AG10803 (cell line): Measurements from ENCODE around the gene LCNL1.

Experiments
- DNase-seq: peaks from one replicate; pipeline ENCODE4 v3.0.0; 2010; ENCODE audit warnings: low read depth
- H3K4me3 ChIP-seq: 2 replicates; pipeline ENCODE4 v1.5.1; 2011; ENCODE audit warnings: mild to moderate bottlenecking, low read length, control low read depth
- CTCF ChIP-seq: conservative IDR thresholded peaks from 2 replicates; pipeline ENCODE4 v1.5.1; 2011; ENCODE audit warnings: mild to moderate bottlenecking, low read length, control low read depth, inconsistent platforms

LCNL1 gene

GRCh38 chr9:136962163-136962562 lies 20.6 kb upstream of the LCNL1 start:
- no peak for TF ChIP-seq CTCF
- no peak for DNase-seq
- no peak overlapping the region for H3K4me3 ChIP-seq

DNA sequence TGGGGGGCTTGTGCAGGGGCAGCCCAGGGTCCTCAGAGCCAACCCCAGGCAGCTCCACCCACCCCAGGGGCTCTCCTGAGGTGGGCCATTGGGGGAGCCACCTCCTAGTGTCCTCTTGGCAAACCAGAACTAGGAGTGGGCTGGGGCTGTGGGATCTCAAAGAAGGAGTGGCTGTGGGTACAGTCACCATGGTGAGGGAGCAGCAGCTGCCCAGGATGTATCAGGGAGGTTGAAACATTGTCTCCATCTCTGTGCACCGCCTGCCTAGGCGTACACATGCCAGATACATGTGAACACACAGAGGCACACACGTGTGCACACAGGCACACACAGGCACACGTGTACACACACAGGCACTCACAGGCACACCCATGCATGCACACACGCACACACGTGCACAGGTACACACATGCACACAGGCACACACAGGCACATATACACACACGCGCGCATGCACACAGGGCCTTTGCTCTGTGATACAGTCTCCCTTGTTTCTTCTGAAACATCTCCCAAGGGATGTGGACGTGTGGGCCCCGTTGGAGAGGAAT lies 20.0 kb upstream of the LCNL1 start:
- no peak for TF ChIP-seq CTCF
- DNase-seq = no peak
- H3K4me3 ChIP-seq = no peak overlapping the region

GRCh38 chr9:136963341-136963740 lies 19.5 kb upstream of the LCNL1 start:
- H3K4me3 ChIP-seq = no peak overlapping the region
- TF ChIP-seq CTCF = no peak
- no peak for DNase-seq

DNA sequence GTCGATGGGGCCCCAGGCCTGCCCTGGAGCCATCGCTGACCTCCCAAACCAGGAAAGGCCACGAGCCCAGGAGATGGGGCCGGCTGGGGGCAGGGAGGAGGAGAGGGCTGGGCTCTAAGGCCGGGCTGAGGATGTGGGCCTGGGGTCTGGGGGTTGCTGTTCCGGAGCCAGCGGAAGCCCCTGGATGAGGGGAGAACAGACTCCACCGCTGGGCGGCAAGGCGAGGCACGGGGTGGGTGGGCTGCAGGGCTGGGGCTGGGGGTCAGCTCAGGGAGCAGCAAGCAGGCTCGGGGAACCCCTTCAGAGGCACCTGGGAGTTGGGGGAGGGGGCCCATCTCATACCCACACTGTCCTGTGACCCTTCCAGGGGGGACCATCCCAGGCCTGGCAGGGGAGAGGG lies 19.0 kb upstream of the LCNL1 start:
- TF ChIP-seq CTCF = no peak
- no peak overlapping the region for H3K4me3 ChIP-seq
- no peak for DNase-seq

GRCh38 chr9:136964171-136964689 lies 18.6 kb upstream of the LCNL1 start:
- no peak for TF ChIP-seq CTCF
- DNase-seq = no peak
- H3K4me3 ChIP-seq = no peak overlapping the region

DNA sequence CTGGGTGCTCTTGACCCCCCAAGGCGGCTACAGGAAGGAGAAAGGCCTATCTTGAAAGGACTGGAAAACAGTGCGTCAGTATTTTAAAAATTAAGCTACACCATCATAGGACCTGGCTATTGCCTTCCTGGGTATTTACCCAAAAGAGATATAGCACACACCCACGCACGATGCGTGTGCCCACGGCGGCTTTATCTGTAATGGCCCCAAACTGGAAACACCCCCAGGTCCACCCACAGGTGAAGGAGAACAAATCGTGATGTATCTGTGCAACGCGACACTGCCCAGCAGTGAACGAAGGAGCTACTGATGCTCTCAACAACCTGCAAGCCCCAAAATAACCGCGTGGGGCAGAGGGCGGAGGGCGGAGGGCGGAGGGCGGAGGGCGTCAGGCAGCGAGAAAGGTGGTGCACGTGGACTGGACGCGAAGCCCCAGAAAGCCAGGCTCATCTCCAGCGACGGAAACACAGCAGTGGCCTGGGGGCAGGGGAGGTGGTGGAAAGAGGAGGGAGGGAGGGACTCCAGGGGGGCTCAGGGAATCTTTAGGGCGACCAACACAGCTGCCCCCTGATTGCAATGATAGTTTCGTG lies 17.9 kb upstream of the LCNL1 start:
- DNase-seq = no peak

More for the DNA sequence above, 17.9 kb upstream of the LCNL1 start:
- no peak overlapping the region for H3K4me3 ChIP-seq
- TF ChIP-seq CTCF = no peak
